Endometrial microvascular endothelial cells (primary cell): Measurements from ENCODE around the gene PTGS2. TPM values are rescaled to one million over a fixed set of nuclear protein-coding genes. Genes with fewer than 3 reads are reported as not detected.

Source experiments
- in situ Hi-C: cut with HindIII; loops from 2 replicates; pipeline ENCODE4 v1.10.0; 2017; ENCODE audit warnings: low sequenced_read_pairs, low pct_unique_long_range_greater_than_20kb; ENCODE audit errors: inconsistent ontology term
- total RNA-seq: library from RNA; depleted of rRNA; stranded (reverse); fragments of >200 nt; gene quantifications from one replicate; pipeline ENCODE4 v1.2.3, GENCODE V29; 2015; ENCODE audit errors: inconsistent ontology term

The PTGS2 gene
- 3.4 TPM for total RNA-seq

DNA sequence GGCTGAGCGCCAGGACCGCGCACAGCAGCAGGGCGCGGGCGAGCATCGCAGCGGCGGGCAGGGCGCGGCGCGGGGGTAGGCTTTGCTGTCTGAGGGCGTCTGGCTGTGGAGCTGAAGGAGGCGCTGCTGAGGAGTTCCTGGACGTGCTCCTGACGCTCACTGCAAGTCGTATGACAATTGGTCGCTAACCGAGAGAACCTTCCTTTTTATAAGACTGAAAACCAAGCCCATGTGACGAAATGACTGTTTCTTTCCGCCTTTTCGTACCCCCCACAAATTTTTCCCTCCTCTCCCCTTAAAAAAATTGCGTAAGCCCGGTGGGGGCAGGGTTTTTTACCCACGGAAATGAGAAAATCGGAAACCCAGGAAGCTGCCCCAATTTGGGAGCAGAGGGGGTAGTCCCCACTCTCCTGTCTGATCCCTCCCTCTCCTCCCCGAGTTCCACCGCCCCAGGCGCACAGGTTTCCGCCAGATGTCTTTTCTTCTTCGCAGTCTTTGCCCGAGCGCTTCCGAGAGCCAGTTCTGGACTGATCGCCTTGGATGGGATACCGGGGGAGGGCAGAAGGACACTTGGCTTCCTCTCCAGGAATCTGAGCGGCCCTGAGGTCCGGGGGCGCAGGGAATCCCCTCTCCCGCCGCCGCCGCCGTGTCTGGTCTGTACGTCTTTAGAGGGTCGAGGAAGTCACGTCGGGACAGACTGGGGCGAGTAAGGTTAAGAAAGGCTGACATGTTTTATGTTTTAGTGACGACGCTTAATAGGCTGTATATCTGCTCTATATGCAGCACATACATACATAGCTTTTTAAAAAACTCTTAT, at the start of gene PTGS2:
Gene PTGS2 (minus strand): TSS at position 179 of the 817 bp plus-strand sequence. CDS start 133 bp downstream, at position 46.
- in situ Hi-C loops = no loop called here

DNA sequence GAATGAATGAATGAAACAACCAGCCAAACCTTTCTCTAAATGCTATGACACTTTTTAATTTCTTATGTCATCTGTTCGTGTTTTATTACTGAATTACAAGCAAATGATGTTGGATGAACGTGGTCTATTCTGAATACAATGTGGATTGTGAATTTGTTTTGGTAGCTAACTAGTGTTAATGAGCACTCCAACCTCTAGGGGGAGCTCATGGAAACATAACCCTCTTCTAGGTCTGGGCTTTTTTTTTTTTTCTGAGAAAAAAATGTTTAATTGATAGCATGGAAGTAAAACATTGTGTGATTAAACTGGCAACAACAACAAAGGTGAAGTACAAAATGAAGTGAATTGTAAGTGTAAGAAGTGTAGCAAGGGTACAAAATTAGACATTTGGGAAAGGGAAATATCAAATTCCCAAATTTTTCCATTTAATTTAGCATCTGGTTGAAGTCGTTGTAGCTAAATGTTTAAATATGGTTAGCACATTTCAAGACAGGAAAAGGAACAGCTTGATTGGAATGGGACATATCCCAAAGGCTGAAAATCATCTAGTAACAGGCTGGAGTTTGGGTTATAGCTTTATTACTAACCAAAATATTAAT, 42.6 kb upstream of the PTGS2 start:
- in situ Hi-C loops = no loop called here

DNA sequence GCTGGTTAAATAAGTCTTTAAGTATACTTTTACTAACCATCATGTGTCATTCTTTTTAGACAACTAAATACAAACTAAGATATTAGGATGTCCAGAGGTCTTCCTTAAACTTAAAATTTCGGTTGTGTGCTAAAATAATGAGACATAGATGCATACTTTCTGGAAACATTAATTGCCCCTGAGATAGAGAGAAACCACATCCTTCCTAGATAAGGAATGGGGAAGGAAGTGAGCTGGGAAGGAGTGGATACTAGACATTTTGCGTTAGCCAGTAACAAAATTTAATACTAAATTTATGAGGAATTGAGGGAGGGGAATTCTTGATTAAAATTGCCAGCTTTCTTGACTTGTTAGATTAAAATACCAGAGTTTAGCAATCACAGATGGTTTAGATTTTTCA, 37.1 kb upstream of the PTGS2 start:
- in situ Hi-C loops = no loop called here

DNA sequence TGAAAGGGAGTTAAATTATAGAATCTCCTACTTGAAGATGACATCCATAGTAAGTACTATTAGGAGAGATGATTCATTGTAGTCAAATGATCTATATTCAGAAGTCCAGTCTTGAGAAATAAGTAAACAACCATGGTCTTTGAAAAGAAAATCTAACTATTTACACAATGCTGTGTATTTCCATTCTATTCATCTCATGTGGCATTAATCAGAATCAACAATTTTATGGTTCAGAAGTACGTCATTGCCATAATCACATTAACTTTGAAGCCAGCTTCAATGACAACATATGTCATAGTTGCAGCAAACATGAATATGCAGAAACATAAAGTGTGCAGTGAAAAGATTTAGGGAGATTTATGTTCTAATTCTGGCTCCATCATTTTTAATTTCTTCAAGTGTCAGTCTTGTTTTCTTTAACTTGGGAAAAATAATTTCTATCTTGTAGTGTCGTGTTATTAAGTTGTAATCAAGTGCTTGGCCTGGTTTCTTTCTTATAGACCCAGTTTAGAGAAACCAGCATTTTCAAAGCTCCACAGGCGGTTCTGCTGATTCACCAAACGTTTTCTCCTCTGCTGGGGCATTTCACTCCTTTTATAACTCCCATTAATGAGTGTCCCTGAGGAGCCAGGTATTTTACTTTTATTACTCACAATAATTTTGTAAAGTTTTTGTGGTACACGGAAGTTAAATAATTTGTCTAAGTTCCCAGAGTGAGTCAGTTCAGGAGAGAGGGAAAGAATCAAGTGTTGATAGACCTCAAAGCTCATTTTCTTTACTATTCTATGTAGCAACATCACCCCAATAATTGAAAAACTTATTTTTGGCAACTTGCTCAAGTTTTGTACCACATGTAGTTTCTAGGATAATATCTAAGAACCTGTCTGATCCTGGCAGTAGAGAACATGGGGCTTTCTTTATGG, 35.9 kb upstream of the PTGS2 start:
- in situ Hi-C loops = no loop called here

DNA sequence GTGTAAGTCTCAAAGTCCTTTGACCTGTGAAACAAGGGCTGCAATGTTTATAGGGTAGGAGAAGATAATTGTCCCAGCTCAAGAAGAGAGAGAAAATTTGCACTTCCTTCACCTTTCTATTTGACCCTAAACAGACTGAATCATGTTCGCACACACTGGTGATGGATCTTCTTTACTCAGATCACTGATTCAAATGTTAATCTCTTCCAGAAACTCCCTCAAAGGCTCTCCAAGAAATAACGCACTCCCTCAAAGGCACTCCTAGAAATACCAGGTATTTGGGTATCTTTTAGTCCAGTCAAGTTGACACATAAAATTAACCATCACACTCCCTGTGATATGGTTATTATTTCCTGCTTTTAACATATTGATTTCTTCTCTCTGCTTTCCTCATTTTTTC, 30.5 kb upstream of the PTGS2 start:
- in situ Hi-C loops = no loop called here

DNA sequence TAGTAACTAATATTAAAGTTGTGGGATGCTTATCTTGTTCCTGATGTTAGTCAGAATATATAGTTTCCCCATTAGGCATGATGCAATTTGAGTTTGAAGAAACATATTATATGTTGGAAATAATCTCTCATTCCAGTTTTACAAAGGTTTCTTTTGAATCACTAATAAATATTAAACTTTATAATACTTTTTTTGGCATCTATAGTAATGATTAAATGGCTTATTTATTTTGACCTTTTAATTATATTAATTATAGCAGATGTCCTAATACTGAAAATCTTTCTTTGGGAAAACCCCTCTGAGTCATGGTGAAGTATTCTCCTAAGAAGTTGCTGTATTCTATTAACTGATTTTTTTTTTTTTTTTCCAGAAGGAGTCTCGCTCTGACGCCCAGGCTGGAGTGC, 28.5 kb upstream of the PTGS2 start:
- in situ Hi-C loops = loop anchor here (10.0 kb wide), 1 partner anchor 236 kb away; no protein-coding TSS in a partner anchor

DNA sequence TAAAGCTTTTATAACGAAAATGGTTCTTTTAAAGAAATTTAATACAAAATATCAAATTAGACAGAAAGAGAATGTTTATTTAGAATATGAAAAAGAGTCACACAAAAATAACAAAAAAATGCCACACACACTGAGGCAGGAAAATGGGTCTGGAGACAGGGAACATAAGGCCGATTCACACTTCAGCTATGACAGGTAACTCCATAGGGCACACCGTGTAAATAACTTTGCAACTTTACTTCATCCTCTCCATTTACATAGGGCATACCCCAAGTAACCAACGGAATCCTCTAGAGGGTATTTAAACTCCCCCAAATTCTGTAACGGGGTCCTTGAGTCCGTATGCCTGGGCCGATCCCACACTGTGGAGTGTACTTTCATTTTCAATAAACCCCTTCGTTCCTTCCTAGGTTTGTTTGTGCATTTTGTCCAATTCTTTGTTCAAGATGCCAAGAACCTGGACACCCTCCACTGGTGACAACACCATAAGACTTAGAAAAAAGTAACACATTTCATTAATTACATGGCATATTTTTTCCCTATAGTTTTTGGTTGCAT, 23.1 kb upstream of the PTGS2 start:
- in situ Hi-C loops = loop anchor here (10.0 kb wide), 1 partner anchor 242 kb away; no protein-coding TSS in a partner anchor

DNA sequence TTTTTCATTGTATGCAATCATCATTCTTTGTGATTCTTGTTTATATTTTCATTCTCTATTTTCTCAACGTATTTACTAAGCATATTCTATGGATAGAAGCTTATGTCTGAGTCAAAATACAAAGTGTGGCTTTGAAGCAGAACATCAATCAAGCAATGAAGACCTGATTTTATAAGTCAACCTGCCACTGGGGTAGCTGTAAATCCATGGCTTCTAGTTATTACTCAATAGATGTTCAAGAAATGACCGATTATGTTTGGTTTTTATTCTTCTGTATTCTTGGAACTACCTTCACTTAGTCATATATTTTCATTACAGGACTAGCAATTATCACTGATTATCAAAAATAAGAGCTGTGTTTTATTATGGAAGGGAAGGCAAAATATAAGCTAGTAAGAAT, 20.5 kb upstream of the PTGS2 start:
- in situ Hi-C loops = loop anchor here (10.0 kb wide), 1 partner anchor 244 kb away; no protein-coding TSS in a partner anchor

DNA sequence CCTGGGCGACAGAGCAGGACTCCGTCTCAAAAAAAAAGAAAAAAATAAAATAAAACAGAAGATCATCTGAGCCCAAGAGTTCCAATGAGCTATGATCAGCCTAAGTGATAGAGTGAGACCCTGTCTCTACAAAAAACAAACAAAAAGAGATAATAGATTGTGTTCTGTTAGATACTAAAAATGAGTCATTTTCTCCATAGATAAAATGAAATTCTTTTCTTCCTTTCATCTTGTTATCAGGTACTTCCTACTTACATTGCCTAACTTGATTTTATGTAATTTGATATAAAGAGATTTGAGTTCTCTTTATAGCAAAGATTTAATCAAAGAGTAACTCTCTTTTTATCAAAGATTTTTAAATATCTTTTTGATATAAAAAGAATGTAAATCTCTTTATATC, 19.3 kb upstream of the PTGS2 start:
- in situ Hi-C loops = no loop called here

DNA sequence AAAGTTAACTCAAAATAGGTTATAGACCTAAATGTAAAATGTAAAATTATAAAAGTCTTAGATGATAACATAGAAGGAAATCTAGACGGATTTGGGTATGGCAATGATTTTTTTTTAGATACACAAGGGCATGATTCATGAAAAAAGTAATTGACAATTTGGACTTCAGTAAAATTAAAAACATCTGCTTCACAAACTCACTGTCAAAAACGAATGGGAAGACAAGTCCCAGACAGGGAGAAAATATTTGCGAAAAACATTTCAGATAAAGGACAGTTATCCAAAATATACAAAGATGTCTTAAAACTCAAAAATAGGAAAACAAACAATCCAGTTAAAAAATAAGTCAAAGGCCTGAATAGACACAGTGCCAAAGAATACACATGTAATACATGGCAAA, 9.7 kb upstream of the PTGS2 start:
- in situ Hi-C loops = no loop called here

DNA sequence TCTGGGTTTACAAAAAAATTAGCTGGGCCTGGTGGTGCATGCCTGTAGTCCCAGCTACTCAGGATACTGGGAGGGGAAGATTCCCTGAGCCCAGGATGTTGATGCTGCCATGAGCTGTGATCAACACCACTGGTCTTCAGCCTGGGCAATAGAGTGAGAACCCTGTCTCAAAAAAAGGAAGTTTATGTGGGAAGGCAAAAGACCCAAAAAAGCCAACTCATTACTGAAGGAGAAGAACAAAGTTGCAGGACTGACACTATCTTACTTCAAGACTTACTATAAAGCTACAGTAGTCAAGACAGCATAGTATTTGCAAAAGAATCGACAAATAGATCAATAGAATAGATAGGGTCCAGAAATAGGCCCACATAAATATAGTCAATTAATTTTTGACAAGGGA, 9.2 kb upstream of the PTGS2 start:
- in situ Hi-C loops = no loop called here

DNA sequence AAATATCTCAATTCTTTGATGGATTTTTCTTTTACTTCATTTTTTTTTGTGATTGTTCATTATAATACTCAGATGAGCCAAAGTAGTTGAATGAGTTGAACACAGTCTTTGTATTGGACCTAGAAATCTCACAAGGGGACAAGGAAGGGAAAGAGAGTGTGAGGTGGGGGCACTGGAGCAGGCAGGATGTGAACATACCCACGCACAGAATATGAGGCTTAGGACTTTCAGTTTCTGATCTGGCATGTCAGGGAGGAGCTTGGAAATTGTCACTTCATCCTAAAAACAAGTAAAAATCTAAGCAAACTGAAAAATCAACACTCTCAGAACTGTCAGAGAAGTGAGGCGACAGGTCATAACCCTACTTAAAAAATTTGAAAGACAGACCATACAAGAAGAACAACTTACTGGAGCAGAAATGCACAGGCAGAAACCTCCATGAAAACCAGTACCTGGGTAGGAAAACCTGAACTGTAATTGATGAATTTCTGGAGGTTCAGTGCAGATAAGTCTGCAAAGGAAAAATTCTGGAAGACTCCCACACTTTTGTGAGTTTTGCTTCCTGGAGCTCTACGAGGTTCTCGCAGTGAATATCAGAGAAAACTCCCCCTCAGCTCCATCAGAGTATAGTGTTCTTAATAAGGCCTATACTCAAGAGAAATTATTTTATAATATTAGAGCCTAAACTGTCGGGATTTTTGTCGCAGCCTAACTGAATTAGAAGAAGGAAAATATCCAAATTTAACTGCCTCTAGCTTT, 3.6 kb upstream of the PTGS2 start:
- in situ Hi-C loops = no loop called here

DNA sequence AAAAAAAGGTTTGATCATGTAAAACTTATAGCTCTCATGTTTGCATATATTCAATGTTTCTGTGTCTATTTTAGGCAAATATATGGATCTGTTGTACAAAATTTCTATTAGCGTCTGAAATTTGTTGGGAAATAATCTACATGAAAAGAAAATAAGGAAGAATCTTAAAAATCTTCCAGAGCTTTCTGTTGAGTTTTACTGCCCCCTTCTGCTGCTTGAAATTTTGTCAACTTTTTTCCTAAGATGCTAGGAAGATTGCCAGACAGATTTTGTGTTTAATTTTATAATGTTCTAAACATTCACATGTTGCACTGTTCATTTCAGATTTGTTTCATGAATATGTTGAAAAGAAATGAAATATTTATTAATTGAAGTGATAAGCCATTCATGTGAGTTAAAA, 2.5 kb upstream of the PTGS2 start:
- in situ Hi-C loops = no loop called here

DNA sequence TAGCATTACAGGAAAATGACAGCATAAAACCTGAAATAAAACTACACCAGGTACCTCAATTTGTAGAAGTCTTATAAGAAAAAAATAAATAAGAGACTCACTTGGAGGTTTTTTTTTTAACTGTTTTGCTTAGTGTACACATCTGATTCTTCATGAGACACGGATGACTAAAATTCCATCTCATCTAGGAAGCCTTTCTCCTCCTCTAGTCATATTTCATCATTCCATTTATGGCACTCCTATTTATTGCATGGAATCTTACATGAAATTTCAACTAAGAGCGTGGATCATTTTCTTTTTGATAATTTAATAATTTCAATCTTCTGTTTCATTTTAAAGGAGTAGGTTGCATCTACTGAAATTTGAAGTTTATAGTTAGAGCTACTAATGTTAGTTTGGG, 1.6 kb upstream of the PTGS2 start:
- in situ Hi-C loops = no loop called here

DNA sequence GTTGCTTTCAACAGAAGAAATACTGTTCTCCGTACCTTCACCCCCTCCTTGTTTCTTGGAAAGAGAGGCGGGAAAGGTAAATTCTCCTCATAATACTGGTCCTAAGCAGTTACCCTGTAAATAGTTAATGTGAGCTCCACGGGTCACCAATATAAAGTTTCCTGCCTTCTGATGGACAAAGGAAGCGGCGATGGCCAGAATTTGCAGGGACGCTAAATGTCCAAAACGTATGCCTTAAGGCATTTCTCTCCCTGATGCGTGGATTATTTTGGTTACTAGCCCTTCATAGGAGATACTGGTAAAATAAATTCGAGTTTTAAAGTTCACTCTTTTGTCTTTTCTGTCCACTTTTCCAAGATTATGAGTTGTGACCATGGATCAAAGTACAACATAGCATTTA, 898 bp upstream of the PTGS2 start:
- in situ Hi-C loops = no loop called here

DNA sequence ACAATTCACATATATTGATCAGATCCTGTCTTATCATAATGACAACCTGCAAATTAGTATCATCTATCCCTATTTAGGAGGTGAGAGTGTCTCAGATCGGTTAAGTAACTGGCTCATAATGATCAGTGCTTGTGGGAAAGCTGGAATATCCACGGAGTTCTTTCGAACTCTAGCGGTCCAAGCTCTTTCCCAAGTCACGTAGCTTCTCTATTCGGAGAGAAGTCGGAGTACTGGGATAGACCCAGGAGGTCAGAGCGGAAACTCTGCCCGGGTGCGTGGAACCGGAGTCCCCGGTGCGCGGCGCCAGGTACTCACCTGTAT, 339 bp downstream of the PTGS2 start:
- in situ Hi-C loops = no loop called here

DNA sequence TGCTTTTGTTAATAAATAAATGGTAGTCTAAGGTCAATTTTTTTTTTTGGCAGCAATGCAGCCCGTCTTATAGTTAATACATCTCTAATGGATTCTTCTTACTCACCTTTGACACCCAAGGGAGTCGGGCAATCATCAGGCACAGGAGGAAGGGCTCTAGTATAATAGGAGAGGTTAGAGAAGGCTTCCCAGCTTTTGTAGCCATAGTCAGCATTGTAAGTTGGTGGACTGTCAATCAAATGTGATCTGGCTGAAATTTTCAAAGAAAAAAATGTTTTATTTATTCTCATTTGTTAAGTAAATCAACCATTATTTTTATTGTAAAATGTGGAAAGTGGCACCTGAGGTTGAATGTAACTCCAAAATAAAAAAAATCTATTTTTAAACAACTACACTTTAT, 2.1 kb downstream of the PTGS2 start:
- in situ Hi-C loops = no loop called here

DNA sequence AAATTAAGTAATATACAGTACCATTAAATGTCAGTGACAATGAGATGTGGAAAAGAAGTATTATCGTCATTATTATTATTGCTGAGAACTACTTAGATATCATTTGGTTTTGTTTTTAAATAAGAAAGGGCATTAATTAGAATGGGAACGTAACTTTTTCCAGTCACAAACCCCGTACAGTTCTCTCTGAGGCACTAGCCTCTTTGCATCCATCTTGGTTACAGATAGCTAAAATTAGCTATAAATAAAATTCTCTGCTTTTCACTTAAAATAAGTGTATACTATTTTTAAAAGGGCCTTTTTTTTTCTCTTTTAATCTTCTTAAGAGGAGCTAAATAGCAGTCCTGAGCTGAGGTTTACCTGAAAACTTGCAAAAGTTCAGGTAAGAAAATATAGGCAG, 7.6 kb downstream of the PTGS2 start:
- in situ Hi-C loops = no loop called here

DNA sequence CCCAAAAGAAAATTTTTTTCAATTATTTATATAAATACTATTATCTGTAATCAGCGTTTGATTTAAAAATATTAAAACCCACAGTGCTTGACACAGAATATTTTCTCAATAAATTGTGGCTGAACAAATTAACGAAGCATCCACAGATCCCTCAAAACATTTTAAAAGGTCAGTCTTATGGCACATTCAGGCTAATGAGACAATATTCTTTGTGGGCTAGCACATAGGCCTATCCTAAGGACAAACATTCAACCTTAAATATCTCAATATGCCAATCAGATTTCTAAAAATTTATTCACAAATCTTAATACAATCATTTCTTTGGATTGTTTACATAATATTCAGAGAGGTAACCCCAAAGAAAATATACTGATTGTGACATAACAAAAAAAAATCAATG, 8.1 kb downstream of the PTGS2 start:
- in situ Hi-C loops = no loop called here
